Sigmoid colon (tissue), 7 donors: ENCODE data around the gene C5AR1. TPM values are rescaled to one million over a fixed set of nuclear protein-coding genes. Genes with fewer than 3 reads are reported as not detected.

Experiments
- DNase-seq: peaks from one replicate; pipeline ENCODE4 v3.0.0-alpha.2; 2019
- H3K27ac ChIP-seq, 4 donors: fragments of 200-600 bp; sonication (generic); one replicate each; pipeline ENCODE4 v1.5.1; 2016 to 2019; ENCODE audit warnings: mild to moderate bottlenecking in 1 of 4
- H3K27me3 ChIP-seq, 3 donors: fragments of 200-600 bp; sonication (generic); one replicate each; pipeline ENCODE4 v1.5.1; 2019; ENCODE audit warnings: mild to moderate bottlenecking in 1 of 3
- H3K36me3 ChIP-seq, 4 donors: fragments of 200-600 bp; sonication (generic); one replicate each; pipeline ENCODE4 v1.5.1; 2016 to 2019
- H3K4me1 ChIP-seq, 4 donors: fragments of 200-600 bp; sonication (generic); one replicate each; pipeline ENCODE4 v1.5.1; 2017 to 2019
- H3K4me3 ChIP-seq, 4 donors: fragments of 200-600 bp; sonication (generic); one replicate each; pipeline ENCODE4 v1.5.1; 2017 to 2019; ENCODE audit warnings: mild to moderate bottlenecking in 2 of 4, moderate library complexity in 1 of 4
- H3K9me3 ChIP-seq, 4 donors: fragments of 200-600 bp in 3 of 4; sonication (generic) in 3 of 4; one replicate each; pipeline versions ENCODE4 v1.5.1 to v1.6.1; 2013 to 2019
- CTCF ChIP-seq, 4 experiments: fragments of 450-650 bp in 3 of 4; fragments of 200-600 bp in 1 of 4; IDR thresholded peaks; one replicate each; pipeline ENCODE4 v1.5.1; 2016 to 2019; ENCODE audit warnings: antibody characterized with exemption in 4 of 4, mild to moderate bottlenecking in 3 of 4, moderate library complexity in 2 of 4
- EP300 ChIP-seq, 4 donors: sonication (generic); formaldehyde crosslinking; IDR thresholded peaks; one replicate each; pipeline ENCODE4 v1.6.1; 2017; ENCODE audit warnings: antibody characterized with exemption in 4 of 4
- POLR2A ChIP-seq, 2 donors: fragments of 450-650 bp; IDR thresholded peaks; one replicate each; pipeline ENCODE4 v1.6.1; 2016; ENCODE audit warnings: antibody characterized with exemption in 2 of 2, mild to moderate bottlenecking in 2 of 2, moderate library complexity in 2 of 2
- POLR2AphosphoS5 ChIP-seq, 4 donors: sonication (generic); formaldehyde crosslinking; IDR thresholded peaks; one replicate each; pipeline ENCODE4 v1.6.1; 2017; ENCODE audit warnings: antibody characterized with exemption in 4 of 4
- WGBS, 2 donors: extraction: QIAGEN DNeasy Blood & Tissue Kit; methylation state at CpG; one replicate each; pipeline ENCODE4 v1.1.7; 2013; 5-methylcytosine and 5-hydroxymethylcytosine counted together
- intact Hi-C: fragments of 100-400 bp; cut with DNase I; formaldehyde crosslinking; loops from one replicate; pipeline ENCODE4 v1.15.1; 2023
- polyA plus RNA-seq, 3 donors: library from polyadenylated mRNA; stranded (reverse); fragments of 200-250 nt; gene quantifications; one replicate each; pipeline ENCODE4 v1.2.3, GENCODE V29; 2013
- total RNA-seq, 4 donors: library from RNA; depleted of rRNA; stranded (reverse); fragments of >200 nt; gene quantifications; one replicate each; pipeline ENCODE4 v1.1.0, GENCODE V29; 2016
- donor health status: healthy with polysubstance abuse.
- donor health status: Bipolar disorder and iron deficiency.
- donor health status: healthy.

Gene C5AR1
- total and polyA plus RNA-seq, 7 donors = 5.4 to 19.4 (median 7.8) TPM

- TF ChIP-seq POLR2AphosphoS5 (IDR thresholded peaks at IDR 0.05) (no peak), EP300 (IDR thresholded peaks at IDR 0.05) (no peak), CTCF (IDR thresholded peaks at IDR 0.05) (no peak), POLR2A (IDR thresholded peaks at IDR 0.05) (no peak)
- H3K4me1 ChIP-seq = peaks cover 0 to 40% (median 38%) of the 10 kb centered on the region in 4 donors
- DNase-seq = peak; percentile 86
- H3K36me3 ChIP-seq = peaks cover 12 to 35% (median 18%) of the 10 kb centered on the region in 4 donors
- no peaks in the 10 kb centered on the region for H3K27me3 ChIP-seq
- 36 to 38% methylated on average over 42 of the region's 42 CpGs for WGBS, 2 donors
- H3K9me3 ChIP-seq = no peaks in the 10 kb centered on the region
- intact Hi-C loops = loop anchor here (1.0 to 10.0 kb wide), 5 partner anchors 15 to 1352 kb away; partner anchors contain the start of genes BICRA and EHD2
- peak overlapping the region; percentile 93 to 97 (median 97) for H3K27ac ChIP-seq
- H3K4me3 ChIP-seq = peak overlapping the region; percentile 69 to 73 (median 70)
These were observed 37.0 kb upstream of the C5AR1 start for GRCh38 chr19:47272448-47273312.

GRCh38 chr19:47273313-47274070 is 36.2 kb upstream of the C5AR1 start:
- DNase-seq = peak; percentile 97
- Histone ChIP-seq H3K4me3 (peak overlapping the region; percentile 69 to 73 (median 70)), H3K36me3 (peaks cover 12 to 27% (median 17%) of the 10 kb centered on the region in 4 donors), H3K27me3 (no peaks in the 10 kb centered on the region), H3K27ac (peak overlapping the region; percentile 93 to 97 (median 97)), H3K4me1 (peaks cover 0 to 45% (median 42%) of the 10 kb centered on the region in 4 donors), H3K9me3 (no peaks in the 10 kb centered on the region)
- no peak for TF ChIP-seq CTCF (IDR thresholded peaks at IDR 0.05)
- TF ChIP-seq POLR2A (IDR thresholded peaks at IDR 0.05) = peak; percentile 78 to 82
- peak; percentile 95 to 97 (median 97) for TF ChIP-seq POLR2AphosphoS5 (IDR thresholded peaks at IDR 0.05)
- 0% methylated on average over 54 of the region's 54 CpGs for WGBS, 2 donors
- intact Hi-C loops = loop anchor here (1.0 to 10.0 kb wide), 5 partner anchors 16 to 1351 kb away; partner anchors contain the start of genes BICRA and EHD2

GRCh38 chr19:47274071-47274890 is 35.4 kb upstream of the C5AR1 start, which contains the start of gene INAFM1:
Gene INAFM1, plus strand, starts transcription at chr19:47274885. Its CDS starts 35 bp downstream, at chr19:47274920.
- peak; percentile 99 for DNase-seq
- 1 to 2% methylated on average over 72 of the region's 72 CpGs for WGBS, 2 donors
- H3K27ac ChIP-seq = peak within 1 kb of the TSS; percentile 93 to 97 (median 97)
- peaks cover 12 to 22% (median 17%) of the 10 kb centered on the region in 4 donors for H3K36me3 ChIP-seq
- intact Hi-C loops = loop anchor here (10.0 kb wide), 3 partner anchors 331 to 1351 kb away; partner anchors contain the start of genes BICRA and EHD2
- no peaks in the 10 kb centered on the region for H3K9me3 ChIP-seq
- H3K4me3 ChIP-seq = peak within 1 kb of the TSS; percentile 69 to 73 (median 70)
- peaks cover 0 to 53% (median 46%) of the 10 kb centered on the region in 4 donors for H3K4me1 ChIP-seq
- TF ChIP-seq POLR2A (IDR thresholded peaks at IDR 0.05) (peak in 1 of 2 donors; percentile 5), CTCF (IDR thresholded peaks at IDR 0.05) (no peak), POLR2AphosphoS5 (IDR thresholded peaks at IDR 0.05) (peak; percentile 57 to 74 (median 70)), EP300 (IDR thresholded peaks at IDR 0.05) (no peak)
- no peaks in the 10 kb centered on the region for H3K27me3 ChIP-seq
